ENCODE measurements around the gene SPOCK2. TPM values are rescaled to one million over a fixed set of nuclear protein-coding genes. Genes with fewer than 3 reads are reported as not detected.

The SPOCK2 gene
- total and polyA plus RNA-seq, 2 of the 13 experiments (the other 11 are each of a cell fraction or from before 2014, with no cell fraction given) = 8.6 to 30.6 TPM

- in situ Hi-C loops (cut with HindIII; ENCODE audit: extremely low pct_ligation_motif_present, low pct_unique_long_range_greater_than_20kb) = no loop called here
- POLR2A ChIA-PET = no interaction called here
- intact Hi-C loops (cut with micrococcal nuclease; ENCODE audit: unreplicated experiment) = loop anchor here (10.0 kb wide), 1 partner anchor 103 kb away; no protein-coding TSS in a partner anchor
- DNase-seq (ENCODE audit: low spot score) = no peak
- no peak overlapping the region for H3K4me2 ChIP-seq (ENCODE audit: low read depth, low read length)
- BruUV-seq (replicated peaks) = no TSS peak
- 96% methylated on average over 4 of the region's 4 CpGs for WGBS (ENCODE audit: low lambda C conversion rate)
- ATAC-seq = no peak
- no peak overlapping the region for H3K9ac ChIP-seq (ENCODE audit: insufficient read depth, low read depth, low read length)
- no peaks in the 10 kb centered on the region for H3K4me1 ChIP-seq (ENCODE audit: insufficient read depth, low read length)
- TF ChIP-seq TSC22D2 (CRISPR knock-in tag; IDR thresholded peaks at IDR 0.05; ENCODE audit: borderline replicate concordance) (no peak), ZNF280D (CRISPR knock-in tag; IDR thresholded peaks at IDR 0.05) (no peak), AKAP8 (CRISPR knock-in tag; IDR thresholded peaks at IDR 0.05) (no peak), ZNF468 (CRISPR knock-in tag; IDR thresholded peaks at IDR 0.05) (no peak), BCL6 (CRISPR knock-in tag; IDR thresholded peaks at IDR 0.05) (no peak), KAT2B (IDR thresholded peaks at IDR 0.05; ENCODE audit: borderline replicate concordance, low read depth, low read length) (no peak), PCBP2 (optimal IDR thresholded peaks at IDR 0.05; ENCODE audit: low read depth, low read length, poor library complexity, severe bottlenecking) (no peak), ADNP (CRISPR knock-in tag; IDR thresholded peaks at IDR 0.05) (no peak), ZNF296 (CRISPR knock-in tag; conservative IDR thresholded peaks at IDR 0.05) (no peak), ZNF749 (CRISPR knock-in tag; IDR thresholded peaks at IDR 0.05; ENCODE audit: borderline replicate concordance) (no peak), ZNF17 (CRISPR knock-in tag; IDR thresholded peaks at IDR 0.05) (no peak), ZNF12 (CRISPR knock-in tag; IDR thresholded peaks at IDR 0.05) (no peak), ZNF160 (CRISPR knock-in tag; IDR thresholded peaks at IDR 0.05) (no peak), NKX3-1 (CRISPR knock-in tag; IDR thresholded peaks at IDR 0.05) (no peak), ZNF670 (CRISPR knock-in tag; IDR thresholded peaks at IDR 0.05; ENCODE audit: borderline replicate concordance) (no peak), ZNF768 (CRISPR knock-in tag; IDR thresholded peaks at IDR 0.05) (no peak), PREB (CRISPR knock-in tag; IDR thresholded peaks at IDR 0.05) (no peak), ZNF256 (CRISPR knock-in tag; conservative IDR thresholded peaks at IDR 0.05) (no peak)
- no peak overlapping the region for H3K4me3 ChIP-seq (replicated peaks in 1 of 3; ENCODE audit: insufficient read depth in 1 of 3, low read depth in 2 of 3, low read length in 3 of 3)
- H3K36me3 ChIP-seq (replicated peaks in 1 of 2; ENCODE audit: control insufficient read depth in 1 of 2, insufficient read depth in 2 of 2, low read length in 2 of 2) = peaks cover 2 to 3% of the 10 kb centered on the region in 2 experiments; a peak in 2 of 5 replicates
- H2AFZ ChIP-seq (ENCODE audit: low read length) = no peak overlapping the region
- H3K27me3 ChIP-seq (ENCODE audit: control insufficient read depth in 1 of 2, insufficient read depth in 2 of 2, low read length in 2 of 2) = no peaks in the 10 kb centered on the region
- H3K27ac ChIP-seq (ENCODE audit: extremely low read length, insufficient read depth, low read length) = no peak overlapping the region
- CTCF ChIA-PET (ENCODE audit: low intra/inter-chr PET ratio, low total read pairs) = no interaction called here
- no peaks in the 10 kb centered on the region for H3K79me2 ChIP-seq (ENCODE audit: insufficient read depth, low read length)
- no peak for FAIRE-seq
- H3K9me3 ChIP-seq (ENCODE audit: low read length) = no peaks in the 10 kb centered on the region
- H4K20me1 ChIP-seq (ENCODE audit: insufficient read depth, low read length) = no peaks in the 10 kb centered on the region
Measured at GRCh38 chr10:72122221-72122620, 33.9 kb upstream of the SPOCK2 start.

Measured in HepG2 (cell line).